Right kidney (tissue), 9 donors: ENCODE data around the gene ELOVL5.
"Not testable (repeated sequence)": the region's sequence is repeated elsewhere in the genome, so short reads cannot be mapped to it uniquely, and the experiment has no call there.

Experiments
- DNase-seq: peaks from one replicate; pipeline ENCODE4 v3.0.0-alpha.2; 2016
- long read RNA-seq, 8 donors: transcript quantifications; one replicate each; lab custom pipeline, GENCODE V29; 2026

ELOVL5 gene, protein sequence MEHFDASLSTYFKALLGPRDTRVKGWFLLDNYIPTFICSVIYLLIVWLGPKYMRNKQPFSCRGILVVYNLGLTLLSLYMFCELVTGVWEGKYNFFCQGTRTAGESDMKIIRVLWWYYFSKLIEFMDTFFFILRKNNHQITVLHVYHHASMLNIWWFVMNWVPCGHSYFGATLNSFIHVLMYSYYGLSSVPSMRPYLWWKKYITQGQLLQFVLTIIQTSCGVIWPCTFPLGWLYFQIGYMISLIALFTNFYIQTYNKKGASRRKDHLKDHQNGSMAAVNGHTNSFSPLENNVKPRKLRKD
- long read RNA-seq, donor 1, transcript ELOVL5-201 (8 exons, 2,827 nt), result major isoform, 17 of 20 reads
- long read RNA-seq, donor 1, partial matches to known transcripts, result 0 of 20 reads
- long read RNA-seq, donor 1, other reads (novel, unspliced or antisense), result 0 of 20 reads
- long read RNA-seq, donor 2, transcript ELOVL5-201 (8 exons, 2,827 nt), result major isoform, 9 of 11 reads
- long read RNA-seq, donor 2, partial matches to known transcripts, result 0 of 11 reads
- long read RNA-seq, donor 2, other reads (novel, unspliced or antisense), result 0 of 11 reads
- long read RNA-seq, donor 3, transcript ELOVL5-201 (8 exons, 2,827 nt), result major isoform, 9 of 9 reads
- long read RNA-seq, donor 3, partial matches to known transcripts, result 0 of 9 reads
- long read RNA-seq, donor 3, other reads (novel, unspliced or antisense), result 0 of 9 reads
- long read RNA-seq, donor 4, transcript ELOVL5-201 (8 exons, 2,827 nt), result major isoform, 16 of 16 reads
- long read RNA-seq, donor 4, partial matches to known transcripts, result 0 of 16 reads
- long read RNA-seq, donor 4, other reads (novel, unspliced or antisense), result 0 of 16 reads
- long read RNA-seq, donor 5, transcript ELOVL5-201 (8 exons, 2,827 nt), result major isoform, 14 of 15 reads
- long read RNA-seq, donor 5, partial matches to known transcripts, result 0 of 15 reads
- long read RNA-seq, donor 5, other reads (novel, unspliced or antisense), result 0 of 15 reads
- long read RNA-seq, donor 6, transcript ELOVL5-201 (8 exons, 2,827 nt), result major isoform, 19 of 19 reads
- long read RNA-seq, donor 6, partial matches to known transcripts, result 0 of 19 reads
- long read RNA-seq, donor 6, other reads (novel, unspliced or antisense), result 0 of 19 reads
- long read RNA-seq, donor 7, transcript ELOVL5-201 (8 exons, 2,827 nt), result major isoform, 14 of 23 reads
- long read RNA-seq, donor 7, partial matches to known transcripts, result 6 of 23 reads
- long read RNA-seq, donor 7, other reads (novel, unspliced or antisense), result 0 of 23 reads
- long read RNA-seq, donor 8, transcript ELOVL5-202 (3 exons, 580 nt), result minor isoform, 5 of 16 reads
- long read RNA-seq, donor 8, transcript ELOVL5-201 (8 exons, 2,827 nt), result major isoform, 11 of 16 reads
- long read RNA-seq, donor 8, partial matches to known transcripts, result 0 of 16 reads
- long read RNA-seq, donor 8, other reads (novel, unspliced or antisense), result 0 of 16 reads

DNA sequence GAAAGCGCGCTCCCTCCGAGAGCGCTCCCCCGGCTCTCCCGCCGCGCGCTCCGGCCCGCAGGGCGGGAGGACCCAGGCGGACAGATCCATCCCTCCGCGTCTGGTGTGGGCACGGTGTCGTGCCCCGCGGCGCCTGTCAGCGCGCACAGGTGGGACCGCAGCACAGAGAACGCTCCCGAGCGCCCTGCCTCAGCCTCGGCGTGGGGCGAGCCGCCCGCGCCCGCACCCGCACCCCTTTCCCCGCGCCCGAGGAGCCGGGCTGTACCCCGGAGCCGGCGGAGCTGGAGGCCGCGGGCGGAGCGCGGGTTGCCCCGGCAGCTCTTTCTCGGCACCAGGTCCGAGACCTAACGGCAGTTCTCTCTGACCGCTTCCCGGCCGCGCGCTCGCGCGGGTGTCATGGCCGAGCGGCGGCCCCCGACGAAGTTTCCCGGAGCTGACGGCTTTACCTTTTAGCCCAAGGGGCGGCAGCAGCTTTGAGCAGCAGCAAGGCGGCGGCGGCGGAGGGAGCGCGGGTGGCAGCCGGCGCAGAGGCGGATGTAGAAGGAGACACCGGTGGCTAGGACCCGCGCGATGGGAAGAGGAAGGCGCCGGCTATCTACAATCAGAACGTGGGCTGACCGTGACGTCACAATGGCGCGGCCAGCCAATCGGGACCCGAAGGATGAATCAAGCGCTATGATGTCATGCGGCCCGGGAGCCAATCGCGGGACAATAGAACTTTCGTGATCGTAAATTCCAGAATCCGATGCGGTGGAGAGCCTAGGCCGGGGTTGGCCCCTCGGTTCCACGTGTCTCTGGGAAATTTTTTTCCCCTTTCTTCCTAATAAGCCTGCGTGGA is at the start of gene ELOVL5:
TSS of gene ELOVL5 (minus strand) at position 580 of the 838 bp plus-strand sequence. CDS start 53,251 bp downstream, outside the sequence.
- peak; percentile 98 for DNase-seq

DNA sequence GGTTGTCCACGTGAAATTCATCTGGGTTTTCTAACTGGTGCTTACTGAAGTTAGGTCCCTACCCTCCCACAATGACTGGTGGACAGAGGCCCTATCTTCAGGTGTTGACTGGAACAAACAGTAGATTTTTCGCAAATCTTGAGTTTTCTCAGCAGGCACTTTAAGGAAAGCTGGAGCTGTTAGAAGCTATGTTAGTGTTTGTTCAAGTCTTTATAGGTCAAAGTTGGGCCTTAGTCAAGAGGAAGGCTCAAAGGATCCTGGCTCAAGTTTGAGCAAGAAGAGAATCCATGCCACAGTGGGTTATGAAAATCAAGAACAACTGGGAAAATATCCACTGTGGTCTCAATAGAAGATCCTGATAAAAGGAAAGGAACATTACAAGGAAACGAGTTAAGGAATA is 48.5 kb upstream of the ELOVL5 start:
- DNase-seq, result no peak

DNA sequence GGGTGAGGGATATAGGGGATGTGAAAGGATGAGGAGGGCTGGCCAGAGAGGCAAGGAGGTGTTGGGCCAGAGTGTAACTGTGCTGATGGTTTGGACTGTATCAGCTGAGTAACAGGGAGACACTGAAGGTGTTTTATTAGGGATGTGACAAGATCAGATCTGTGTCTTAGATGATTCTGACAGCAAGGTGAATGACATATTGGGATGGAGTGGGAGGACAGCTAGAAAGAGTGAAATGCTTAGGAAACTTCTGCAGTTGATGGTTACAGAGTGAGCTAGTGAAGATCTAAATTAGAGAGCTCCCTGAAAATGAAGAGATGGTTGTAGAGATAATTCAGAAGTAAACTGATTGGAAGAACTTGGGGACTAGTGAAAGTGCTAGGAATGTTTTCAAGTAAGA is 47.2 kb upstream of the ELOVL5 start:
- DNase-seq, result no peak

DNA sequence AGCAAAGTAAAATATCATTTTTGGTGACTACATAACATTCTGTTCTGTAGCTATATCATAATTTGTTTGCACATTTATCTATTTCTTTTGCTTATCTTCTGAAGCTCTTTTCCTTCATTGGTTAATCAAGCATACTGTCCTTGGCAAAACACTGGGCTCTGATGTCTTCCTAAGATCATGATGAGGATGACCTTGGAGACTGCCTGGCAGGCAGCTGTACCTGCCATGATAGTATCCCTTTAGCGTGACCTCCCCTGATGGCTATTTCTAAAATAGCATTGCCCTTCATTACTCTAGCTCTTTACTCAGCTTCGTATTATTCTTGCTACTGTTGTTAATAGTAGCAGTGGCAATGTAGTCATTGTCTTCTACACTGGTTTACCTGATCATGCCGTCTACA is 46.0 kb upstream of the ELOVL5 start:
- DNase-seq, result no peak

DNA sequence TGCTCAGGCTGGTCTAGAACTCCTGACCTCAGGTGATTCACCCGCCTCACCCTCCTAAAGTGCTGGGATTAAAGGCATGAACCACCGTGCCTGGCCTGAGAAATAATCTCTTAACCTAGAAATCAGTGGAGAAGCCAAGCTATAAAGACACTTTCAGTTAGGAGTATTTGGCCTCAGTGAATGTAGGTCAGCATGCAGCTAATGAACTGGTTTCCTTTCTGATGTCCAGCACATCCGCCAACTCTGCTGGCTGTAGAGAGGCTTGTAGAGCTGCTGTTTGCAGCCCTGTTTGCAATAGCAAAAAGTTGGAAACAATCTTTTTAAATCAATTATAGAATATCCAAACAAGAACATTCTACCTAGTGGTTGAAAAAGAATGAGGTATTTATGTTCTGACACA is 42.4 kb upstream of the ELOVL5 start:
- DNase-seq, result no peak

DNA sequence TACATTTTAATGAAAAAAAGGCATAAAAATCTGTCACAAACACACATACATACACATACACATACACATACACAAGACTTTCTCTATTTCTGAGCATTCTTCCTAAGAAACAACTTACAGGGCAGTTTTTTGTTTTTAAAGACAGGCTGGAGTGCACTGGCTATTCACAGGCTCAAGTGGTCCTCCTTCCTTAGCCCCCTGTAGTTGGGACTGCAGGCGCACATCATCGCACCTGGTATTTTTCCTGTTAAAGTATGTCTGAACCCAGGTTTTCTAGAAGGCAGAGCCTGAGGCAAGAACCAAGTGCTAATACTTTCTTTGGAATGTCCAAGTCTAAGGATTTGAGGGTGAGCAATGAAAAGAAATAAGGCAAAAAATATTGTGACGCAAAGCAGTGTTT is 41.3 kb upstream of the ELOVL5 start:
- no peak for DNase-seq

DNA sequence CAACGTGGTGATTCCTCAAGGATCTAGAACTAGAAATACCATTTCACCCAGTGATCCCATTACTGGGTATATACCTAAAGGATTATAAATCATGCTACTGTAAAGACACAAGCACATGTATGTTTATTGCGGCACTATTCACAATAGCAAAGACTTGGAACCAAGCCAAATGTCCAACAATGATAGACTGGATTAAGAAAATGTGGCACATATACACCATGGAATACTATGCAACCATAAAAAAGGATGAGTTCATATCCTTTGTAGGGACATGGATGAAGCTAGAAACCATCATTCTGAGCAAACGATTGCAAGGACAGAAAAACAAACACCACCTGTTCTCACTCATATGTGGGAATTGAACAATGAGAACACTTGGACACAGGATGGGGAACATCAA is 39.9 kb upstream of the ELOVL5 start:
- not testable (repeated sequence) for DNase-seq

DNA sequence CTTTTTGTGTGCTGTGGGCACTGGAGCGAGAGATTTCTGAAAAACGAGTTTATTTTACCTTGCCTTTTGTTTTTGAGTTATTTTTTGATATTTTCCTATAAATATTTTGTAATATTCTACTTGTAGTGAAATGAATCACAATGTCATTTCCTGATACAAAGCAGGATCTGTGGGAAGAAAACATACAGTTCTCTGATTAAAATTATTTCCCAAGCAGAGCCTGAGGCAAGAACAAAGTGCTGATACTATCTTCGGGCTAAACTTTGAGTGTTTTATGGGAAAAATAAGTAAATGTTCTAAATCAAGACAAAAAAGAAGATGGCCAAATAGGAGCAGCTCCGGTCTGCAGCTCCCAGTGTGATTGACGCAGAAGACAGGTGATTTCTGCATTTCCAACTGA is 33.7 kb upstream of the ELOVL5 start:
- no peak for DNase-seq

DNA sequence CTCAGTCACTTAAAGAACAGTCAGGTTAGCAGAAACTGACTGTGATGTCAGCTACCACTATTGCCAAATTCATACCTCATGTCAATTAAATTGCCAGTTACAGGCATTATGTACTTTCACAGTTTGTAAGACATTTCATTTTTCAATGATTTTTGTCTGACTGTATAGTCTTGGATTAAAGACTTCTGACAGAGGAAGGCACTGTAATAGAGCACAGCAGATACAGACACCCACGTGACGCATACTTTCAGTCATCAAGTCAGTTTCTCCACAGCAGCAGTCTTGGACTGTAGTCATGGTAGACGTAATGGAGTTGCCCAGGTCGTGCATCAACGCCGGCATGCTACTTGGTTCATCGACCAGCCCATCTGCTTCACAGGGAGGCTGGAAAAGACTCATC is 29.5 kb upstream of the ELOVL5 start:
- DNase-seq, result no peak

DNA sequence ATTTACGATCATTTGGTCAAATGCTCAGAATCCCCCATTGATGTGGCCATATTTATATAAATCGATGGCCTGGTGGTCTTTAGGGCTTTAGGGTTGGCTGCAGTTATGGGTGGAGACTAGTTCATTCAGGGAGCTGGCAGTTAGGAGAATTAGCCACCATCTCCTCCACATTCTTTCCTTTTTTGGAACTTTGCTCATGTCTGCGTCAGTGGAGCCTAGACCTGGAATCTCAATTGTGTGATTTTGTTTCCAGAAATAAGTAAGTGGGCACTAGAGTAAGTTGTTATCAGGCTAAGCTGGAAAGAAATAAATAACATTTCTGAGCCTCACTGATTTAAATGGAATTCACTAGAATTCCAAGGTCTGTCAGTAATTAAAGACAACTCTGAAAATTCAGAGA is 29.0 kb upstream of the ELOVL5 start:
- DNase-seq, result no peak

DNA sequence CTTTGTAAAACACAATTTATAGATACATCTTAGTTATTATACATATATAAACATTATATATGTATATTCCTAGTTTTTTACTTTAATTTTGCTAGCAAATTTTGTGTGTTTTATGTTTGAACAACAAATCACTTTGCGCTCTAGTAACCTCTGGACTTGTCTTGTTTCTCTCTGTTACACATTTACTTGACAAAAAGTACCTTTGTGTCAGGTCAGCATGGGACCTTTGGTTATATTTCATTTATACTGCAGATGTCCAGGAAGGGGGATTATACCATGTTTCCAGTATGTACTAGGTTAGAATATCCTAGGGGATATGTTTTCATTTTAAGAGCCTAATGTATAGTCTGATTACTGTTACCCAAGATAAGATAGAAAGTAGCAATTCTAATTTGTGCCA is 28.5 kb upstream of the ELOVL5 start:
- DNase-seq, result no peak

DNA sequence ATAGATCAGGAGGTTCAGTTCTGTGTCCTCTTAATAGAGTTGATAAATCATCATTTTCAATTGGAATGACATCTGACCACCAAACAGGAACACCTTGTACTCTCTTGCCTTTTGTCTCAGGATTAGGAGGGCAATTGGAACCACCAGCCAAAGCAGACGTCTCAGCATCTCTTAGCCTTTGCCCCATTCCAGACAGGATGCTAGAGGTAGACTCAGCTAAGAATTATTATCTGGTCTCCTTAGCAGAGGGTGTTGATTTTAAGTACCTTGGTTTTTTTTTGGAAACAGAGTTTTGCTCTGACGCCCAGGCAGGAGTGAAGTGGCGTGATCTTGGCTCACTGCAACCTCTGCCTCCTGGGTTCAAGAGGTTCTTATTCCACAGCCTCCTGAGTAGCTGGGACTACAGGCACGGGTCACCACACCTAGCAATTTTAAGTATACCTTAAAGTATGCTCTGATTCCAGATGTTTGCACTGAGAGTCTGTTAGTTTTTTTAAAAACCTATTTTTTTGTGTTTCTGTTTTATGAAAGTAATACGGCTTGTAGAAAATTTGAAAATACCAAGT is 28.0 kb upstream of the ELOVL5 start:
- DNase-seq, result no peak

DNA sequence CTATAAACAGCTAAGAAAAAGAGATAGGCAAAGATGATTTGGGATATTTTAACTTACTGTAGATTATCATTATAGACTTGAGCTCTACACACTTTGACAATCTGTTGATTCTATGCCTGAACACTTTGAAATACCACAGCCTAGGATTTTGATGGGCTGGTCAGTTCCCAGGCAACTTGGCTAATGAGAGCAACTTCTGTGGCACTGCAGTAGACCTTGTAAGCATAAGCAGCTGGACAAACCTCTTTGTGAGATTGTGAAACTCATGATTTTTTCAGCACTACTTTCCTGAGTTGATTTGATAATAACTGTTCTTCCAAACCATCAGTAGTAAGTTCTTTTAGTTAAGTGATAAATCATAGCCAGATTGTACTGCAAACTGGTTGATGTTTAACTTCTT is 27.1 kb upstream of the ELOVL5 start:
- DNase-seq, result no peak

DNA sequence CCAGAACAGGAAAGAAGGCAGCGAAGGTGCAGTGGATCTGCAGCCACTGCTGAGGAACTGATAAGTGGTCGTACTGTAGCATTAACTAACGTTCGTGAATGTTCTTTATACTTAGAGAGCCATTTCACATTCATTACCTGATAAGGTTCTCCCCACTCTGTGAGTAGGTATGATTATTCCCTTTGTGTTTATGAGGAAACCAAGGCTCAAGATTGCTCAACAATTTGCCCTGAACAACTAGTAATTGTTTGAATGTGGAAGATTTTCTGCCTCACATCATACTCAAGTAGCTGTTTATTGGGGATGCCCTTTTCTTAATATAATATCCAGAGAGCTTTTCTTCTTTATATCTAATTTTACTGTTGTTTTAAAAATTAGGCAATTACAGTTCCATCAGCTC is 24.9 kb upstream of the ELOVL5 start:
- DNase-seq, result no peak

DNA sequence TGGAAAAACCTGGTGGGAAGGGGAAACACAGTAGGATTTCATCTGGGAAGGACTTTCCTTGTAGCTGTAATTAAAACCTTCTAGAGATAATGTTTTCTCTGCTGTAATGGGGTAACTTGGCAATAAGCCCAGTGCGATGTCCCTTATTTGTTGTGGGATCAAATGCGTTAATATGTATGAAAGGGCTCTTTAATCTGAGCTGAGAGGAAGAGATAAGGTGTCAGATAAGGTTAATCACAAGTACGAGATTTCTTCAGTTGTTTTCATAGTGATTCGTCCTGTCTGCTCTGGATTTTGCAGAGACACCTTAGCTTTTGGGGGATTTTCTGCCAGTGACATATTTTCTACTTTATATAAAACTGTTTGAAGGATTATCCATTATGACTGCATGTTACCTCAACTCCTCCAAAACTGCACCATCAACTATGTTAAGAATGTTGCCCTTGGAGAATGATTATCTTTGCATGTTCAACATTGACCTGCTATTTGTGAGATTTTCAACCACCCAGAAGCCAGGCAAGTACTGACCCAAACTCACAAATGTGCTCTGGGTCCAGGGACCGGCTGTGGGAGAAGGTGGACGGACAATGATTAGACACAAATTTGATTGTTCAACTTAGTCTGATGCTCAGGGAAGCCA is 21.2 kb upstream of the ELOVL5 start:
- no peak for DNase-seq

DNA sequence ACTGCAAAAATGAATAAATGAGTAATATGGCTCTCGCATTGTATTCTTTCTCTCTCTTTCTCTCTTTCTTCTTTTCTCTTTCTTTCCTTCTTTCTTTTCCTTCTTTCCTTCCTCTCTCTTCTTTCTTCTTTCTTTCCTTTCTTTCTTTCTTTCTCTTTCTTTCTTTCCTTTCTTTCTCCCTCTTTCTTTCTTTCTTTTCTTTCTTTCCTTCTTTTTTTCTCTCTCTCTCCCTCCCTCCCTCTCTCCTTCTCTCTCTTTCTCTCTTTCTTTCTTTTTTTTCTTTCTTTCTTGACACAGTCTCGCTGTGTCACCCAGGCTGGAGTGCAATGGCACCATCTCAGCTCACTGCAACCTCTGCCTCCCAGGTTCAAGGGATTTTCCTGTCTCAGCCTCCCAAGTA is 20.3 kb upstream of the ELOVL5 start:
- no peak for DNase-seq

DNA sequence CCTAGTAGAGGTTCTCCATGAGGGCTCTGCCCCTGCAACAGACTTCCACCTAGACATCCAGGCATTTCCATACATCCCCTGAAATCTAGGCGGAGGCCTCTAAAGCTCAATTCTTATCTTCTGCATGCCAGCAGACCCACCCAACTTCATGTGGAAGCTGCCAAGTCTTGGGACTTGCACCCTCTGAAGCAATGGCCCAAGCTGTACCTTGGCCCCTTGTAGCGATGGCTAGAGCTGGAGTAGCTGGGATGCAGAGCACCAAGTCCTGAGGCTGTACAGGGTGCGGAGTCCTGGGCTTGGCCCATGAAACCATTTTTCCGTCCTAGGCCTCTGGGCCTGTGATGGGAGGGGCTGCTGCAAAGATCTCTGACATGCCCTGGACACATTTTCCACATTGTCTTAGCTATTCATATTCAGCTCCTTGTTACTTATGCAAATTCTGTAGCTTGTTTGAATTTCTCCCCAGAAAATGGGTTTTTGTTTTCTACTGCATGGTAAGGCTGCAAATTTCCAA is 17.4 kb upstream of the ELOVL5 start:
- no peak for DNase-seq

DNA sequence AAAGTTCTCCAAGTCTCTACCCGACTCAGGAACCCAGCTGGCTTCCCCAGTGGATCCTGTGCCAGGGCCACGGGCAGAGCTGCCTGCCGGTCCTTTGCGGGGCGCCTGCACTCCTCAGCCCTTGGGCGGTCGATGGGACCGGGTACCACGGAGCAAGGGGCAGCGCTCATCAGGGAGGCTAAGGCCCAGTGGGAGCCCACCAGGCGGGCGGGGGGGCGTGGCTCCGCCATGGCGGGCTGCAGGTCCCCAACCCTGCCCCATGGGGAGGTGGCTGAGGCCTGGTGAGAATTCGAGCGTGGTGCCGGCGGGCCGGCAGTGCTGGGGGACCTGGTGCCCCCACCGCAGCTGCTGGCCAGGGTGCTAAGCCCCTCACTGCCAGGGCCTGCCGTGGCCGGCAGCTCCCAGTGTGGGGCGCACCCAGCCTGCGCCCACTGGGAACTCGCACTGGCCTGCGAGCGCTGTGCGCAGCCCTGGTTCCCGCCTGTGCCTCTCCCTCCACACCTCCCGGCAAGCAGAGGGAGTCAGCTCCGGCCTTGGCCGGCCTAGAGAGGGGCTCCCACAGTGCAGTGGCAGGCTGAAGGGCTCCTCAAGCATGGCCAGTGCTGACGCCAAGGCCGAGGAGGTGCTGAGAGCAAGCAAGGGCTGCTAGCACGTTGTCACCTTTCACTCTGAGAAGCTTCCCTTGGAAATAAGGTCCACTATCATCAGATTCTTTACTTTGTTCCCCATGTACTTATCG is 14.8 kb upstream of the ELOVL5 start:
- DNase-seq, result no peak

DNA sequence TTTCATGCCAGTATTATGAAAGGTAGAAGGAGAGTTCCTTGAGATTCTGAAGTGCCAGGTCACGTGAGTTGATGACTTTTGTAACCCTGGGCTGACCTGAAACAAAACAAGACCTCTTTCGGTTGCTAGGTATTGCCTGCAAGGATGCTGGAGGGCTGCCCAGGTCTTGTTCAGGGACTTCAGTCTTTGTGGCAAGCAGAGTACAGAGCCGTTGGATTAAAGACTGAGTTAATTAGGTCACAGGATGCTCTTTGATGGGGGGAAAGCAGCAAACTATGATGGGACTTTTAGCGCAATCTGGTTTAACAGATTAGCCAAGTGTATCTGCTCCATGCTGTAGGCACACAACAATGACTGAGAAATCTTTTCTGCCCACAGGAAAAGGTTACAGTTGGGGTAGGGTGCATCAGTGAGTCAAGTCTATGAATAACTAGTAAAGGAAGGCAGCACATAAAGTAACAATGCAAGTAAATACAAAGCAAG is 12.8 kb upstream of the ELOVL5 start:
- DNase-seq, result no peak
